ENCODE measurements around the gene ELMO1. TPM values are rescaled to one million over a fixed set of nuclear protein-coding genes. Genes with fewer than 3 reads are reported as not detected.

Gene ELMO1
- total RNA-seq, 1 experiment from 2014 or later, result 7.8 TPM

- no peak overlapping the region for H2BK12ac ChIP-seq (ENCODE audit: insufficient read length, low read depth, low read length)
- H3K23me2 ChIP-seq (ENCODE audit: insufficient read length, low read depth, low read length, poor library complexity, severe bottlenecking), result peaks cover 2% of the 10 kb centered on the region
- no peak overlapping the region for H4K8ac ChIP-seq (replicated peaks; ENCODE audit: insufficient read length, low read depth, low read length)
- no peaks in the 10 kb centered on the region for H3K9me3 ChIP-seq (ENCODE audit: control insufficient read depth, low read depth, low read length)
- no peak overlapping the region for H4K5ac ChIP-seq (ENCODE audit: insufficient read length, low read depth, low read length)
- no peak overlapping the region for H2BK20ac ChIP-seq (ENCODE audit: low read depth, low read length, poor library complexity, severe bottlenecking)
- H3K79me1 ChIP-seq (ENCODE audit: insufficient read depth, low read depth, low read length, poor library complexity, severe bottlenecking), result no peaks in the 10 kb centered on the region
- H3K4ac ChIP-seq (ENCODE audit: low read depth, low read length), result no peak overlapping the region
- H4K20me1 ChIP-seq (ENCODE audit: control insufficient read depth, insufficient read depth, insufficient read length), result no peaks in the 10 kb centered on the region
- H2AFZ ChIP-seq (ENCODE audit: low read length), result no peak overlapping the region
- H2AK5ac ChIP-seq (ENCODE audit: insufficient read length, low read length), result no peak overlapping the region
- no peak overlapping the region for H2BK5ac ChIP-seq (ENCODE audit: insufficient read length, low read length)
- H3T11ph ChIP-seq (ENCODE audit: low read length), result no peak overlapping the region
- Mint-ChIP-seq H3K4me1 (peaks cover 6 to 8% of the 10 kb centered on the region in 2 experiments), H3K27ac (no peak overlapping the region; a peak in 1 of 7 replicates), H3K36me3 (ENCODE audit: insufficient read depth in 1 of 3, low read depth in 3 of 3) (peaks cover 0 to 2% (median 2%) of the 10 kb centered on the region in 3 experiments; a peak in 4 of 7 replicates), H3K9me3 (no peaks in the 10 kb centered on the region; a peak in 1 of 5 replicates), H3K27me3 (ENCODE audit: low read depth) (no peaks in the 10 kb centered on the region), H3K4me3 (no peak overlapping the region)
- no peak overlapping the region for H3K23ac ChIP-seq (ENCODE audit: insufficient read length, low read depth, low read length)
- no peak for TF ChIP-seq CTCF (conservative IDR thresholded peaks at IDR 0.05)
- H3K27ac ChIP-seq (ENCODE audit: insufficient read length, low read depth, low read length), result no peak overlapping the region
- H2BK15ac ChIP-seq (ENCODE audit: low read depth, low read length), result no peak overlapping the region
- peaks cover 3% of the 10 kb centered on the region; the same call in 1 of the 2 replicates for H3K4me1 ChIP-seq (ENCODE audit: insufficient read depth, low read length)
- no peak overlapping the region for H3K56ac ChIP-seq (ENCODE audit: insufficient read length, low read depth, low read length)
- no peak overlapping the region for H3K9ac ChIP-seq (ENCODE audit: extremely low read depth, insufficient read length, low read length)
- no CpG with 5 or more reads among the region's 7 CpGs for WGBS (ENCODE audit: extremely low coverage, insufficient read length, low lambda C conversion rate)
- H2BK120ac ChIP-seq (ENCODE audit: low read depth, low read length, poor library complexity, severe bottlenecking), result no peak overlapping the region
- H3K14ac ChIP-seq (ENCODE audit: insufficient read depth, low read length), result no peak overlapping the region
- no peak overlapping the region for H4K91ac ChIP-seq (ENCODE audit: insufficient read length, low read depth, low read length)
- no peak overlapping the region for H3K4me2 ChIP-seq (ENCODE audit: insufficient read depth, insufficient read length, low read length)
- H3K79me2 ChIP-seq (ENCODE audit: insufficient read depth, low read length), result no peaks in the 10 kb centered on the region
- DNase-seq, result no peak
- H3K18ac ChIP-seq (ENCODE audit: insufficient read length, low read depth, low read length), result no peak overlapping the region
- H3K27me3 ChIP-seq (ENCODE audit: insufficient read depth, low read length), result no peaks in the 10 kb centered on the region
Observed at GRCh38 chr7:37180828-37181549, 267.7 kb downstream of the ELMO1 start.
